GM18502 (cell line): ENCODE data around the gene LGR6.

Experiments
- ATAC-seq: cut with Tn5 transposase; IDR thresholded peaks from one replicate; pipeline ENCODE4 v1.9.1; 2021; ENCODE audit warnings: mild to moderate bottlenecking; ENCODE audit not compliant: unreplicated experiment, poor library complexity

Gene LGR6

GRCh38 chr1:202281316-202282024, 87.9 kb downstream of the LGR6 start:
- ATAC-seq, result no peak

- no peak for ATAC-seq
These were observed 88.4 kb downstream of the LGR6 start for GRCh38 chr1:202282025-202282371.

- ATAC-seq, result no peak
These were observed 89.1 kb downstream of the LGR6 start for GRCh38 chr1:202282596-202283283.

- ATAC-seq, result no peak
These were observed 89.8 kb downstream of the LGR6 start for GRCh38 chr1:202283379-202283844.

GRCh38 chr1:202283991-202284390, 90.4 kb downstream of the LGR6 start:
- no peak for ATAC-seq

- ATAC-seq, result no peak
These were observed 92.3 kb downstream of the LGR6 start for GRCh38 chr1:202285908-202286307.

- ATAC-seq, result no peak
These were observed 93.1 kb downstream of the LGR6 start for GRCh38 chr1:202286622-202287097.

- no peak for ATAC-seq
These were observed 93.6 kb downstream of the LGR6 start for GRCh38 chr1:202287196-202287595.

GRCh38 chr1:202288177-202288576, 94.6 kb downstream of the LGR6 start:
- ATAC-seq, result no peak

GRCh38 chr1:202289009-202289408, 95.4 kb downstream of the LGR6 start:
- no peak for ATAC-seq

- ATAC-seq, result no peak
These were observed 97.4 kb downstream of the LGR6 start for GRCh38 chr1:202291001-202291400.

GRCh38 chr1:202291961-202292712, 98.5 kb downstream of the LGR6 start:
- no peak for ATAC-seq

- no peak for ATAC-seq
These were observed 99.2 kb downstream of the LGR6 start for GRCh38 chr1:202292773-202293172.

GRCh38 chr1:202293569-202293968, 100.0 kb downstream of the LGR6 start:
- ATAC-seq, result no peak

GRCh38 chr1:202302166-202302565, 108.6 kb downstream of the LGR6 start:
- ATAC-seq, result no peak

GRCh38 chr1:202304375-202304774, 110.8 kb downstream of the LGR6 start:
- ATAC-seq, result no peak

- ATAC-seq, result no peak
These were observed 111.6 kb downstream of the LGR6 start for GRCh38 chr1:202305168-202305567.

GRCh38 chr1:202306535-202307345, 113.1 kb downstream of the LGR6 start:
- ATAC-seq, result no peak

GRCh38 chr1:202310071-202310725, 116.6 kb downstream of the LGR6 start:
- no peak for ATAC-seq

GRCh38 chr1:202310746-202311145, 117.1 kb downstream of the LGR6 start:
- no peak for ATAC-seq
